B cell (primary cell): Measurements from ENCODE around the gene SLC6A6. TPM values are rescaled to one million over a fixed set of nuclear protein-coding genes. Genes with fewer than 3 reads are reported as not detected.

Source experiments
- ATAC-seq: fragments of 200-7000 bp; cut with Tn5 transposase; one replicate; pipeline ENCODE4 v1.10.0; 2021; ENCODE audit warnings: low read depth, mild to moderate bottlenecking, moderate number of reproducible peaks, moderate library complexity
- CTCF ChIA-PET: fragments of 350-600 bp; sonication (Branson Sonifier 250); formaldehyde crosslinking; loops from one replicate; lab custom pipeline; 2021; ENCODE audit warnings: antibody characterized with exemption, inconsistent platforms; lab: Charles Lee
- POLR2A ChIA-PET: fragments of 350-600 bp; sonication (Branson Sonifier 250); formaldehyde crosslinking; loops from one replicate; lab custom pipeline; 2021; ENCODE audit warnings: antibody characterized with exemption; lab: Charles Lee
- DNase-seq: peaks from one replicate; pipeline ENCODE4 v3.0.0; 2013
- H2AFZ ChIP-seq: 2 replicates; pipeline ENCODE4 v1.6.1; 2012; ENCODE audit warnings: mild to moderate bottlenecking, low read depth, low read length; ENCODE audit not compliant: insufficient read depth, poor library complexity, severe bottlenecking
- H3K27ac ChIP-seq, 2 donors: 1 replicate in 1 of 2; 2 replicates in 1 of 2; pipeline ENCODE4 v1.5.1; 2012 to 2013; ENCODE audit warnings: low read length in 2 of 2, mild to moderate bottlenecking in 2 of 2, moderate library complexity in 1 of 2
- H3K27me3 ChIP-seq, 4 experiments: fragments of 200-600 bp in 1 of 4; sonication (generic) in 1 of 4; replicated peaks in 1 of 4; 1 replicate in 2 of 4; 2 replicates in 2 of 4; pipeline versions ENCODE4 v1.6.1 to v1.7.0; 2013 to 2016; ENCODE audit warnings: low read length in 3 of 4, mild to moderate bottlenecking in 2 of 4, mixed read lengths in 1 of 4, moderate library complexity in 1 of 4; ENCODE audit not compliant: insufficient read depth in 4 of 4, control insufficient read depth in 3 of 4; ENCODE audit errors: control extremely low read depth in 1 of 4
- H3K36me3 ChIP-seq, 2 experiments: replicated peaks in 1 of 2; 1 replicate in 1 of 2; 2 replicates in 1 of 2; pipeline versions ENCODE4 v1.6.1 to v1.7.1; 2013; ENCODE audit warnings: low read length in 1 of 2; ENCODE audit not compliant: insufficient read depth in 2 of 2, control insufficient read depth in 1 of 2; ENCODE audit errors: control extremely low read depth in 1 of 2, extremely low read depth in 1 of 2
- H3K4me1 ChIP-seq, 2 donors: fragments of 200-600 bp in 1 of 2; sonication (generic) in 1 of 2; 1 replicate in 1 of 2; 2 replicates in 1 of 2; pipeline versions ENCODE4 v1.5.1 to v1.6.1; 2013 to 2017; ENCODE audit warnings: low read length in 2 of 2; ENCODE audit not compliant: control insufficient read depth in 2 of 2, insufficient read depth in 2 of 2
- H3K4me2 ChIP-seq: replicated peaks from 2 replicates; pipeline ENCODE3; 2012; ENCODE audit warnings: mild to moderate bottlenecking, low read depth, low read length; ENCODE audit not compliant: poor library complexity, severe bottlenecking
- H3K4me3 ChIP-seq, 5 experiments: fragments of 200-600 bp in 1 of 5; sonication (generic) in 1 of 5; 1 replicate in 3 of 5; 2 replicates in 2 of 5; pipeline versions ENCODE4 v1.5.1 to v1.7.0; 2011 to 2016; ENCODE audit warnings: low read length in 4 of 5, mild to moderate bottlenecking in 4 of 5, low read depth in 2 of 5, control low read depth in 1 of 5, moderate library complexity in 1 of 5; ENCODE audit not compliant: insufficient read depth in 1 of 5; ENCODE audit errors: control extremely low read depth in 1 of 5, extremely low read depth in 1 of 5
- H3K79me2 ChIP-seq: fragments of 200-600 bp; sonication (generic); one replicate; pipeline ENCODE4 v1.6.0; 2016; ENCODE audit warnings: low read length; ENCODE audit not compliant: control insufficient read depth, insufficient read depth
- H3K9ac ChIP-seq: fragments of 200-600 bp; sonication (generic); 2 replicates; pipeline ENCODE4 v1.6.1; 2017; ENCODE audit warnings: mild to moderate bottlenecking, low read length, moderate library complexity
- H3K9me3 ChIP-seq, 3 donors: one replicate each; pipeline versions ENCODE4 v1.6.1 to v1.7.1; 2013; ENCODE audit warnings: low read length in 2 of 3; ENCODE audit not compliant: control insufficient read depth in 2 of 3, insufficient read depth in 1 of 3; ENCODE audit errors: control extremely low read depth in 1 of 3
- H4K20me1 ChIP-seq: 2 replicates; pipeline ENCODE4 v1.6.0; 2012; ENCODE audit warnings: mild to moderate bottlenecking, low read length; ENCODE audit not compliant: insufficient read depth, control insufficient read depth, poor library complexity, severe bottlenecking
- H3K27ac Mint-ChIP-seq: one replicate; pipeline ENCODE4 v1.8.0; 2021; ENCODE audit warnings: mixed read lengths
- H3K27me3 Mint-ChIP-seq: one replicate; pipeline ENCODE4 v1.8.0; 2021; ENCODE audit warnings: mixed read lengths
- H3K4me1 Mint-ChIP-seq: one replicate; pipeline ENCODE4 v1.8.0; 2021; ENCODE audit warnings: mixed read lengths
- H3K4me3 Mint-ChIP-seq: one replicate; pipeline ENCODE4 v1.8.0; 2021; ENCODE audit warnings: mixed read lengths
- H3K9me3 Mint-ChIP-seq: one replicate; pipeline ENCODE4 v1.8.0; 2022; ENCODE audit warnings: mixed read lengths; ENCODE audit not compliant: insufficient read depth
- CTCF ChIP-seq: fragments of 200-600 bp; IDR thresholded peaks from one replicate; pipeline ENCODE4 v1.8.0; 2022; ENCODE audit warnings: antibody characterized with exemption, mild to moderate bottlenecking
- EZH2 ChIP-seq: IDR thresholded peaks from 2 replicates; pipeline ENCODE4 v1.6.1; 2012; ENCODE audit warnings: borderline replicate concordance, low read depth, mild to moderate bottlenecking, moderate library complexity, low read length; ENCODE audit not compliant: insufficient read depth, poor library complexity, severe bottlenecking
- WGBS: methylation state at CpG from one replicate; pipeline ENCODE4 v1.1.5; 2013; ENCODE audit warnings: missing lambda C conversion rate; ENCODE audit not compliant: insufficient coverage; 5-methylcytosine and 5-hydroxymethylcytosine counted together
- intact Hi-C: fragments of 100-400 bp; cut with micrococcal nuclease; formaldehyde crosslinking; loops from one replicate; pipeline ENCODE4 v1.10.0; 2022
- polyA plus RNA-seq: library from polyadenylated mRNA; depleted of rRNA; stranded (reverse); fragments of >200 nt; gene quantifications from 2 replicates; pipeline ENCODE4 v1.2.3, GENCODE V29; 2012
- total RNA-seq, 2 donors: library from RNA; stranded (reverse); fragments of 120-200 nt in 1 of 2; gene quantifications; 1 replicate in 1 of 2; 2 replicates in 1 of 2; pipeline versions ENCODE4 v1.2.3 to v1.2.4, GENCODE V29; 2013 to 2022

The SLC6A6 gene
- total and polyA plus RNA-seq, 2 donors (not counting 1 experiment from before 2014, with no cell fraction given), result 34.2 to 48.7 TPM

- H3K36me3 ChIP-seq, result no peaks in the 10 kb centered on the region
- H4K20me1 ChIP-seq, result no peaks in the 10 kb centered on the region
- H2AFZ ChIP-seq, result no peak overlapping the region
- no peak for DNase-seq
- Mint-ChIP-seq H3K4me1 (peaks cover 6% of the 10 kb centered on the region), H3K27ac (no peak overlapping the region), H3K27me3 (peaks cover 15% of the 10 kb centered on the region), H3K9me3 (no peaks in the 10 kb centered on the region), H3K4me3 (no peak overlapping the region)
- ChIA-PET POLR2A (no interaction called here), CTCF (no interaction called here)
- peaks cover 0 to 4% of the 10 kb centered on the region in 2 donors for H3K4me1 ChIP-seq
- H3K9ac ChIP-seq, result no peak overlapping the region
- no peak overlapping the region for H3K4me2 ChIP-seq
- H3K9me3 ChIP-seq, result peaks cover 0 to 5% (median 0%) of the 10 kb centered on the region in 3 donors
- ATAC-seq, result no peak
- no peak overlapping the region for H3K27ac ChIP-seq
- WGBS, result 72% methylated on average over 4 of the region's 4 CpGs
- H3K4me3 ChIP-seq, result no peak overlapping the region
- TF ChIP-seq CTCF (no peak), EZH2 (no peak)
- intact Hi-C loops, result no loop called here
- no peaks in the 10 kb centered on the region for H3K79me2 ChIP-seq
- H3K27me3 ChIP-seq, result peaks cover 0 to 5% (median 1%) of the 10 kb centered on the region in 4 experiments
These were observed 27.2 kb upstream of the SLC6A6 start for GRCh38 chr3:14375192-14375591.

DNA sequence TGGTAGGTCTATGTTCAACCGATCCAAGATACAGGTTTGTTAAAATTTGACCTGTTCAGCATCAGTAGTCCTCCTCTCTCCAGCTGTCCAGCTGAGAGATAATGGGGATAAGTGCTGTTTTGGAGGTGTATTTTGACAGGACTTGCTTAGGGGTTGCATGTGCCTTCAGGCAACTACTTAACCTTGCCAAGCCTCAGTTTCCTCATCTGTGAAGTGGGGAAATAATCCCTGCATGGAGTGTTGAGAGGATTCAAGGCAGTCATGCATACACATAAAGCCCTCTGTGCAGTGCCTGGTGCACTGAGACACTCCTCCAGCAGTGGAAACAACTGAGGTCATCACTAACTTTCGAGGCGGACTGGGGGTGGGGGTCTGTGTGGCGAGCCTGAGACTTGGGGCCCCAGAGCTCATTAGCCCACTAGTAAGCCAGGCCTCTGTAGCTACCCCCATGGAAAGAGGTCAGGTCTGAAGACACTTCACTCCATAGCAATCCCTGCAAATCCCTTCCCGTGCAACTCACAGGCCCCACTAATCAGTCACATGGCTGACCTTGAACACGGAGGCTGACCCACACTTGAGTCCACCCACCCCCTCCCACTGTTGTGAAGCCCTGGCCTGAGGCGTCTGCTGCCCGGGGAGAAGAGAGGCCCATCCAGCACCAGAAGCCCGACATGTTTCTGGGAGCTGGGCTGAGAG is 25.9 kb upstream of the SLC6A6 start:
- Histone ChIP-seq H3K9ac (no peak overlapping the region), H3K27ac (no peak overlapping the region), H3K27me3 (peaks cover 0 to 5% (median 1%) of the 10 kb centered on the region in 4 experiments), H3K4me3 (no peak overlapping the region), H3K4me2 (no peak overlapping the region), H3K9me3 (peaks cover 0 to 16% (median 0%) of the 10 kb centered on the region in 3 donors), H3K4me1 (peaks cover 0 to 4% of the 10 kb centered on the region in 2 donors), H4K20me1 (no peaks in the 10 kb centered on the region), H3K36me3 (no peaks in the 10 kb centered on the region), H3K79me2 (no peaks in the 10 kb centered on the region), H2AFZ (no peak overlapping the region)
- H3K4me1 Mint-ChIP-seq, result peaks cover 6% of the 10 kb centered on the region
- POLR2A ChIA-PET, result no interaction called here
- peaks cover 2% of the 10 kb centered on the region for H3K9me3 Mint-ChIP-seq
- no peak overlapping the region for H3K4me3 Mint-ChIP-seq
- no peak for DNase-seq
- WGBS, result 96% methylated on average over 8 of the region's 9 CpGs
- ATAC-seq, result no peak
- CTCF ChIA-PET, result no interaction called here
- intact Hi-C loops, result no loop called here
- peaks cover 16% of the 10 kb centered on the region for H3K27me3 Mint-ChIP-seq
- no peak for TF ChIP-seq EZH2
- TF ChIP-seq CTCF, result no peak
- no peak overlapping the region for H3K27ac Mint-ChIP-seq
